Panc1 (cell line): ENCODE measurements around the gene FCER1A. TPM values are rescaled to one million over a fixed set of nuclear protein-coding genes. Genes with fewer than 3 reads are reported as not detected.

Source experiments
- ATAC-seq: fragments of 200-7000 bp; cut with Tn5 transposase; 2 replicates; pipeline ENCODE4 v1.9.1; 2020; ENCODE audit warnings: mild to moderate bottlenecking, moderate library complexity
- BruUV-seq: library from RNA; stranded (reverse); fragments of 400-500 nt; replicated peaks from 2 replicates; lab custom pipeline; 2021; lab: Mats Ljungman, UMichigan
- CTCF ChIA-PET: fragments of 300-600 bp; sonication (Branson Sonifier 250); formaldehyde crosslinking; loops from one replicate; lab custom pipeline; 2022; ENCODE audit warnings: antibody characterized with exemption; lab: Charles Lee
- POLR2A ChIA-PET: fragments of 300-600 bp; sonication (Branson Sonifier 250); formaldehyde crosslinking; loops from one replicate; lab custom pipeline; 2022; ENCODE audit warnings: antibody characterized with exemption; lab: Charles Lee
- DNase-seq: peaks from one replicate; pipeline ENCODE4 v3.0.0-alpha.2; 2010; ENCODE audit warnings: low read depth, low spot score
- H3K27ac ChIP-seq: 2 replicates; pipeline ENCODE4 v1.5.1; 2011; ENCODE audit warnings: mild to moderate bottlenecking, low read length, inconsistent platforms
- H3K27me3 ChIP-seq: fragments of 200-500 bp; sonication (Bioruptor generic); 2 replicates; pipeline ENCODE4 v1.6.0; 2014; ENCODE audit warnings: low read length, inconsistent platforms; ENCODE audit not compliant: control insufficient read depth, insufficient read depth
- H3K36me3 ChIP-seq: fragments of 200-500 bp; sonication (Bioruptor generic); 2 replicates; pipeline ENCODE4 v1.5.1; 2014; ENCODE audit warnings: inconsistent platforms, mild to moderate bottlenecking, low read length, moderate library complexity; ENCODE audit not compliant: control insufficient read depth, insufficient read depth
- H3K4me1 ChIP-seq: 2 replicates; pipeline ENCODE4 v1.5.1; 2011; ENCODE audit warnings: inconsistent platforms, mild to moderate bottlenecking, low read length, moderate library complexity; ENCODE audit not compliant: control insufficient read depth, insufficient read depth
- H3K4me3 ChIP-seq, 2 experiments: 2 replicates each; pipeline ENCODE4 v1.5.1; 2011 to 2012; ENCODE audit warnings: low read depth in 2 of 2, low read length in 2 of 2, mild to moderate bottlenecking in 2 of 2, inconsistent platforms in 1 of 2, moderate library complexity in 1 of 2
- H3K9me3 ChIP-seq: fragments of 200-500 bp; sonication (Bioruptor generic); 2 replicates; pipeline ENCODE4 v1.5.1; 2014; ENCODE audit warnings: low read depth, mild to moderate bottlenecking, inconsistent platforms, low read length, moderate library complexity; ENCODE audit not compliant: control insufficient read depth, insufficient read depth
- POLR2AphosphoS5 ChIP-seq: IDR thresholded peaks from 2 replicates; pipeline ENCODE4 v1.6.1; 2012; ENCODE audit warnings: mild to moderate bottlenecking, low read depth, low read length, moderate library complexity
- SIN3A ChIP-seq: IDR thresholded peaks from 2 replicates; pipeline ENCODE4 v1.6.1; 2012; ENCODE audit warnings: low read depth, mild to moderate bottlenecking, low read length, moderate library complexity, borderline replicate concordance; ENCODE audit not compliant: insufficient read depth
- TCF7L2 ChIP-seq: IDR thresholded peaks from 2 replicates; pipeline ENCODE4 v1.6.1; 2011; ENCODE audit warnings: mild to moderate bottlenecking, low read depth, low read length, inconsistent platforms
- in situ Hi-C: cut with HindIII; loops from 2 replicates; pipeline ENCODE4 v1.10.0; 2016; ENCODE audit warnings: low sequenced_read_pairs, low pct_unique_long_range_greater_than_20kb
- intact Hi-C: fragments of 100-400 bp; cut with micrococcal nuclease; formaldehyde crosslinking; loops from one replicate; pipeline ENCODE4 v1.10.0; 2022; ENCODE audit not compliant: unreplicated experiment
- total RNA-seq: library from RNA; stranded (reverse); gene quantifications from one replicate; pipeline ENCODE4 v1.2.1, GENCODE V29; 2021; ENCODE audit not compliant: unreplicated experiment
- TF ChIP-seq, protein P1 (sequence below), 2 experiments: IDR thresholded peaks; 2 replicates each; pipeline ENCODE4 v1.6.1; 2011 to 2012; ENCODE audit warnings: low read depth in 2 of 2, control low read depth in 1 of 2, low read length in 1 of 2, mild to moderate bottlenecking in 1 of 2, moderate library complexity in 1 of 2; ENCODE audit not compliant: insufficient read depth in 1 of 2
- TF ChIP-seq, protein P2 (sequence below): fragments of 450-650 bp; IDR thresholded peaks from 2 replicates; pipeline ENCODE4 v1.5.1; 2017; ENCODE audit warnings: mild to moderate bottlenecking

FCER1A gene
- total RNA-seq, 1 experiment from 2014 or later: not detected

DNA sequence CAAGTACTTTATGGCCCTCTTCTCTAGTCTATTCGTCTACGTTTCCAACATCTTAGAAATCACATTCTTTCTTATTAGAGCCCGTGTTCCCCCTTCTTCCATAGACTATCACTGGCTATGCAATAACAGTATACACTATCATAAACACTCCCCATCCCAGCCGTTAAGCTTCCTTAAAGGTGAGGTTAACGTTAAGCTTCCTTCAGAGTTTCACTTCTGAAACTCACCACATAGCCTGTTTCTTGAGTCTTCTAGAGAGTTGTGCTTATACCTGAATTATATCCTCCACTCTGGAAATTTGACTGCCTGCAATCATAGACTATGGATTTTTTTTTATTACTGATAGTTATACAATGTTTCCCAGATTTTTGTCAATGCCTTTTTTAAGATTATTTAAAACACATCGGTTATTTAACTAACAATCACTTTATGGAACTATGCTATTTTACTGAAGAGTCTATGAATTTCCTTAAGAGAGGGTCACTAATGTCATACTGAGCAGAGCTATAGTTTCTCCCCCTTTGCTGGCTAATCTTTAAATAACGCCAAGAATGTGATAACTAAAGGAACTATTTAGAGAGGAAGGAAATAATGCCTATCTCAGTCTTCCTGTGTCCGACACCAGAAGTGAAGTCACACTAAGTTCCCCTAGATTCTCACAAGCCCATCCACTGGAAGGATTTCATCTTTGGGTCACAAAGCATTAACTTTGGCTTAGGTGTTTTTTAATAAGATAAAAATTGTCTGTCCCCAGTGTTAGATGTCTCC is 16.8 kb downstream of the FCER1A start:
- intact Hi-C loops (no loop called here), in situ Hi-C loops (no loop called here)
- H3K27ac ChIP-seq: no peak overlapping the region
- H3K36me3 ChIP-seq: no peaks in the 10 kb centered on the region
- CTCF ChIA-PET: no interaction called here
- ATAC-seq (no peak), DNase-seq (no peak)
- POLR2A ChIA-PET: no interaction called here
- H3K9me3 ChIP-seq: no peaks in the 10 kb centered on the region
- BruUV-seq: no TSS peak
- TF ChIP-seq POLR2AphosphoS5: no peak
- TF ChIP-seq, protein P1, sequence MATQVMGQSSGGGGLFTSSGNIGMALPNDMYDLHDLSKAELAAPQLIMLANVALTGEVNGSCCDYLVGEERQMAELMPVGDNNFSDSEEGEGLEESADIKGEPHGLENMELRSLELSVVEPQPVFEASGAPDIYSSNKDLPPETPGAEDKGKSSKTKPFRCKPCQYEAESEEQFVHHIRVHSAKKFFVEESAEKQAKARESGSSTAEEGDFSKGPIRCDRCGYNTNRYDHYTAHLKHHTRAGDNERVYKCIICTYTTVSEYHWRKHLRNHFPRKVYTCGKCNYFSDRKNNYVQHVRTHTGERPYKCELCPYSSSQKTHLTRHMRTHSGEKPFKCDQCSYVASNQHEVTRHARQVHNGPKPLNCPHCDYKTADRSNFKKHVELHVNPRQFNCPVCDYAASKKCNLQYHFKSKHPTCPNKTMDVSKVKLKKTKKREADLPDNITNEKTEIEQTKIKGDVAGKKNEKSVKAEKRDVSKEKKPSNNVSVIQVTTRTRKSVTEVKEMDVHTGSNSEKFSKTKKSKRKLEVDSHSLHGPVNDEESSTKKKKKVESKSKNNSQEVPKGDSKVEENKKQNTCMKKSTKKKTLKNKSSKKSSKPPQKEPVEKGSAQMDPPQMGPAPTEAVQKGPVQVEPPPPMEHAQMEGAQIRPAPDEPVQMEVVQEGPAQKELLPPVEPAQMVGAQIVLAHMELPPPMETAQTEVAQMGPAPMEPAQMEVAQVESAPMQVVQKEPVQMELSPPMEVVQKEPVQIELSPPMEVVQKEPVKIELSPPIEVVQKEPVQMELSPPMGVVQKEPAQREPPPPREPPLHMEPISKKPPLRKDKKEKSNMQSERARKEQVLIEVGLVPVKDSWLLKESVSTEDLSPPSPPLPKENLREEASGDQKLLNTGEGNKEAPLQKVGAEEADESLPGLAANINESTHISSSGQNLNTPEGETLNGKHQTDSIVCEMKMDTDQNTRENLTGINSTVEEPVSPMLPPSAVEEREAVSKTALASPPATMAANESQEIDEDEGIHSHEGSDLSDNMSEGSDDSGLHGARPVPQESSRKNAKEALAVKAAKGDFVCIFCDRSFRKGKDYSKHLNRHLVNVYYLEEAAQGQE (IDR thresholded peaks at IDR 0.05; ENCODE audit: insufficient read depth in 1 of 2, low read depth in 2 of 2, low read length in 1 of 2): no peak
- TF ChIP-seq, protein P2, sequence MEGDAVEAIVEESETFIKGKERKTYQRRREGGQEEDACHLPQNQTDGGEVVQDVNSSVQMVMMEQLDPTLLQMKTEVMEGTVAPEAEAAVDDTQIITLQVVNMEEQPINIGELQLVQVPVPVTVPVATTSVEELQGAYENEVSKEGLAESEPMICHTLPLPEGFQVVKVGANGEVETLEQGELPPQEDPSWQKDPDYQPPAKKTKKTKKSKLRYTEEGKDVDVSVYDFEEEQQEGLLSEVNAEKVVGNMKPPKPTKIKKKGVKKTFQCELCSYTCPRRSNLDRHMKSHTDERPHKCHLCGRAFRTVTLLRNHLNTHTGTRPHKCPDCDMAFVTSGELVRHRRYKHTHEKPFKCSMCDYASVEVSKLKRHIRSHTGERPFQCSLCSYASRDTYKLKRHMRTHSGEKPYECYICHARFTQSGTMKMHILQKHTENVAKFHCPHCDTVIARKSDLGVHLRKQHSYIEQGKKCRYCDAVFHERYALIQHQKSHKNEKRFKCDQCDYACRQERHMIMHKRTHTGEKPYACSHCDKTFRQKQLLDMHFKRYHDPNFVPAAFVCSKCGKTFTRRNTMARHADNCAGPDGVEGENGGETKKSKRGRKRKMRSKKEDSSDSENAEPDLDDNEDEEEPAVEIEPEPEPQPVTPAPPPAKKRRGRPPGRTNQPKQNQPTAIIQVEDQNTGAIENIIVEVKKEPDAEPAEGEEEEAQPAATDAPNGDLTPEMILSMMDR: no peak
- no peak for TF ChIP-seq SIN3A
- no peak for TF ChIP-seq TCF7L2
- no peaks in the 10 kb centered on the region for H3K27me3 ChIP-seq
- no peak overlapping the region for H3K4me3 ChIP-seq
- no peaks in the 10 kb centered on the region for H3K4me1 ChIP-seq

DNA sequence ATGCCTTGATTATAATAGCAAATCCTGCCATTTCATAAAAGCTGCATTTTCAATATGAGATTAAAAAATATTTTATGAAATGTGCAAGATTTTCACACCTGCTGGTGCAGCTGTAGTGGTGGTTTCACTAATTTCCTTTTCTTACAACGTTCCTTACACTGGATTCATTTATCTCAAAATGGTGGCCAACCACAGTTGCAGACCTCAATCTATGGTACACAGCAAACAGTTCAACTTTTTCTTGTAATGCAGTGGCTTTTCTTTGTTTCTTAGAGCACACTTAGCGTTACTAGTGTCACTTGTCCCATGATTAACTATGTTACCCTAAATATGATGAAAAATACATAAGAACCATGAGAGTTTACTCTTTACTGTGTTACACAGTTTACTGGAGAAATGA is 32.7 kb downstream of the FCER1A start:
- POLR2A ChIA-PET: no interaction called here

More for the DNA sequence above, 32.7 kb downstream of the FCER1A start:
- Histone ChIP-seq H3K27ac (no peak overlapping the region), H3K4me3 (no peak overlapping the region), H3K9me3 (no peaks in the 10 kb centered on the region), H3K4me1 (no peaks in the 10 kb centered on the region), H3K36me3 (no peaks in the 10 kb centered on the region), H3K27me3 (no peaks in the 10 kb centered on the region)
- CTCF ChIA-PET: no interaction called here
- in situ Hi-C loops (no loop called here), intact Hi-C loops (no loop called here)
- no peak for ATAC-seq
- no peak for DNase-seq
- BruUV-seq: no TSS peak
- no peak for TF ChIP-seq POLR2AphosphoS5
- TF ChIP-seq, protein P2: no peak
- TF ChIP-seq, protein P1 (IDR thresholded peaks at IDR 0.05; ENCODE audit: insufficient read depth in 1 of 2, low read depth in 2 of 2, low read length in 1 of 2): no peak
- TF ChIP-seq SIN3A: no peak
- TF ChIP-seq TCF7L2: no peak
